ENCODE measurements around the gene LYSMD4.

DNA sequence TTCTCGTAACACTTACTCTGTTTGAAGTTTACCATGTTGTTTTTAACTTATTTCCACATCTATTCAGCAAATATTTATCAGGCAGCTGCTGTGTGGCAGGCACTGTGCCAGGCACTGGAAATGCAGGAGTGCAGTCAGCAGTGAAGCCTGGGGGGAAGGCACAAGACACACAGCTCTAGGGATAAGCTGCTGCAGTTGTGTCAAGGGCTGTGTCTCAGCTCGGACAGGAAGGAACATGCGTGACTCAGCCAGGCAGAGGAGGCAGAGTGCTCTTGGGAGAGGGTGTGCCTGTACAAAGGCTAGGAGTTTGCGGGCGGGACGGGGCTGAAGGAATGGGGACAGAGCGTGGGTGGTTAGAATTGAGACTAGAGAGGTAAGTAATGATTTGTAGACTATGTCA, 24.7 kb downstream of the LYSMD4 start:
- TF ChIP-seq, protein P1, sequence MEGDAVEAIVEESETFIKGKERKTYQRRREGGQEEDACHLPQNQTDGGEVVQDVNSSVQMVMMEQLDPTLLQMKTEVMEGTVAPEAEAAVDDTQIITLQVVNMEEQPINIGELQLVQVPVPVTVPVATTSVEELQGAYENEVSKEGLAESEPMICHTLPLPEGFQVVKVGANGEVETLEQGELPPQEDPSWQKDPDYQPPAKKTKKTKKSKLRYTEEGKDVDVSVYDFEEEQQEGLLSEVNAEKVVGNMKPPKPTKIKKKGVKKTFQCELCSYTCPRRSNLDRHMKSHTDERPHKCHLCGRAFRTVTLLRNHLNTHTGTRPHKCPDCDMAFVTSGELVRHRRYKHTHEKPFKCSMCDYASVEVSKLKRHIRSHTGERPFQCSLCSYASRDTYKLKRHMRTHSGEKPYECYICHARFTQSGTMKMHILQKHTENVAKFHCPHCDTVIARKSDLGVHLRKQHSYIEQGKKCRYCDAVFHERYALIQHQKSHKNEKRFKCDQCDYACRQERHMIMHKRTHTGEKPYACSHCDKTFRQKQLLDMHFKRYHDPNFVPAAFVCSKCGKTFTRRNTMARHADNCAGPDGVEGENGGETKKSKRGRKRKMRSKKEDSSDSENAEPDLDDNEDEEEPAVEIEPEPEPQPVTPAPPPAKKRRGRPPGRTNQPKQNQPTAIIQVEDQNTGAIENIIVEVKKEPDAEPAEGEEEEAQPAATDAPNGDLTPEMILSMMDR (IDR thresholded peaks at IDR 0.05), result no peak
- TF ChIP-seq POLR2AphosphoS5 (IDR thresholded peaks at IDR 0.05; ENCODE audit: insufficient read depth in 1 of 2, low read depth in 1 of 2), result peak; percentile 79 to 86
- TF ChIP-seq POLR2A (IDR thresholded peaks at IDR 0.05), result no peak

All from vagina (tissue), 2 donors.